ENCODE measurements around the gene MSI2.

The MSI2 gene

GRCh38 chr17:57722704-57723043 lies 466.4 kb downstream of the MSI2 start:
- Histone ChIP-seq H3K9ac (ENCODE audit: low read depth, low read length) (no peak overlapping the region), H3K9me3 (ENCODE audit: control insufficient read depth, insufficient read depth, low read length) (no peaks in the 10 kb centered on the region), H3K4me1 (ENCODE audit: insufficient read depth, low read length) (no peaks in the 10 kb centered on the region; the same call in 1 of the 2 replicates), H3K36me3 (ENCODE audit: insufficient read depth, low read length) (no peaks in the 10 kb centered on the region)

- H3K4me1 ChIP-seq (ENCODE audit: insufficient read depth, low read length), result no peaks in the 10 kb centered on the region; the same call in 1 of the 2 replicates
- no peaks in the 10 kb centered on the region for H3K36me3 ChIP-seq (ENCODE audit: insufficient read depth, low read length)
- H3K9ac ChIP-seq (ENCODE audit: low read depth, low read length), result no peak overlapping the region
- H3K9me3 ChIP-seq (ENCODE audit: control insufficient read depth, insufficient read depth, low read length), result no peaks in the 10 kb centered on the region
Observed at GRCh38 chr17:57723427-57724025, 467.2 kb downstream of the MSI2 start.

- no peaks in the 10 kb centered on the region; the same call in 1 of the 2 replicates for H3K4me1 ChIP-seq (ENCODE audit: insufficient read depth, low read length)
- H3K9me3 ChIP-seq (ENCODE audit: control insufficient read depth, insufficient read depth, low read length), result no peaks in the 10 kb centered on the region
- no peaks in the 10 kb centered on the region for H3K36me3 ChIP-seq (ENCODE audit: insufficient read depth, low read length)
- no peak overlapping the region for H3K9ac ChIP-seq (ENCODE audit: low read depth, low read length)
Observed at GRCh38 chr17:57724026-57724728, 467.9 kb downstream of the MSI2 start.

GRCh38 chr17:57724729-57725125 lies 468.4 kb downstream of the MSI2 start:
- Histone ChIP-seq H3K36me3 (ENCODE audit: insufficient read depth, low read length) (no peaks in the 10 kb centered on the region), H3K4me1 (ENCODE audit: insufficient read depth, low read length) (no peaks in the 10 kb centered on the region; the same call in 1 of the 2 replicates), H3K9ac (ENCODE audit: low read depth, low read length) (no peak overlapping the region), H3K9me3 (ENCODE audit: control insufficient read depth, insufficient read depth, low read length) (no peaks in the 10 kb centered on the region)

- Histone ChIP-seq H3K4me1 (ENCODE audit: insufficient read depth, low read length) (no peaks in the 10 kb centered on the region; the same call in 1 of the 2 replicates), H3K9me3 (ENCODE audit: control insufficient read depth, insufficient read depth, low read length) (no peaks in the 10 kb centered on the region), H3K36me3 (ENCODE audit: insufficient read depth, low read length) (no peaks in the 10 kb centered on the region), H3K9ac (ENCODE audit: low read depth, low read length) (no peak overlapping the region)
Observed at GRCh38 chr17:57726213-57726790, 470.0 kb downstream of the MSI2 start.

- Histone ChIP-seq H3K9ac (ENCODE audit: low read depth, low read length) (no peak overlapping the region), H3K9me3 (ENCODE audit: control insufficient read depth, insufficient read depth, low read length) (no peaks in the 10 kb centered on the region), H3K36me3 (ENCODE audit: insufficient read depth, low read length) (no peaks in the 10 kb centered on the region), H3K4me1 (ENCODE audit: insufficient read depth, low read length) (no peaks in the 10 kb centered on the region; the same call in 1 of the 2 replicates)
Observed at GRCh38 chr17:57726838-57727237, 470.5 kb downstream of the MSI2 start.

- no peaks in the 10 kb centered on the region; the same call in 1 of the 2 replicates for H3K4me1 ChIP-seq (ENCODE audit: insufficient read depth, low read length)
- H3K9me3 ChIP-seq (ENCODE audit: control insufficient read depth, insufficient read depth, low read length), result no peaks in the 10 kb centered on the region
- H3K9ac ChIP-seq (ENCODE audit: low read depth, low read length), result no peak overlapping the region
- H3K36me3 ChIP-seq (ENCODE audit: insufficient read depth, low read length), result no peaks in the 10 kb centered on the region
Observed at GRCh38 chr17:57727630-57728175, 471.4 kb downstream of the MSI2 start.

GRCh38 chr17:57730026-57730701 lies 473.8 kb downstream of the MSI2 start:
- Histone ChIP-seq H3K4me1 (ENCODE audit: insufficient read depth, low read length) (no peaks in the 10 kb centered on the region), H3K9me3 (ENCODE audit: control insufficient read depth, insufficient read depth, low read length) (no peaks in the 10 kb centered on the region), H3K9ac (ENCODE audit: low read depth, low read length) (no peak overlapping the region), H3K36me3 (ENCODE audit: insufficient read depth, low read length) (no peaks in the 10 kb centered on the region)

GRCh38 chr17:57732062-57732461 lies 475.7 kb downstream of the MSI2 start:
- Histone ChIP-seq H3K36me3 (ENCODE audit: insufficient read depth, low read length) (no peaks in the 10 kb centered on the region), H3K4me1 (ENCODE audit: insufficient read depth, low read length) (no peaks in the 10 kb centered on the region), H3K9me3 (ENCODE audit: control insufficient read depth, insufficient read depth, low read length) (no peaks in the 10 kb centered on the region), H3K9ac (ENCODE audit: low read depth, low read length) (no peak overlapping the region)

- Histone ChIP-seq H3K4me1 (ENCODE audit: insufficient read depth, low read length) (no peaks in the 10 kb centered on the region), H3K9me3 (ENCODE audit: control insufficient read depth, insufficient read depth, low read length) (no peaks in the 10 kb centered on the region), H3K9ac (ENCODE audit: low read depth, low read length) (no peak overlapping the region), H3K36me3 (ENCODE audit: insufficient read depth, low read length) (no peaks in the 10 kb centered on the region)
Observed at GRCh38 chr17:57733085-57733484, 476.8 kb downstream of the MSI2 start.
